HG02623 (cell line): Measurements from ENCODE around the gene CCDC144A.
"Not testable (repeated sequence)": the region's sequence is repeated elsewhere in the genome, so short reads cannot be mapped to it uniquely, and the experiment has no call there.

Experiments
- ATAC-seq: cut with Tn5 transposase; IDR thresholded peaks from one replicate; pipeline ENCODE4 v1.9.1; 2021; ENCODE audit warnings: moderate library complexity; ENCODE audit not compliant: unreplicated experiment

CCDC144A gene

DNA sequence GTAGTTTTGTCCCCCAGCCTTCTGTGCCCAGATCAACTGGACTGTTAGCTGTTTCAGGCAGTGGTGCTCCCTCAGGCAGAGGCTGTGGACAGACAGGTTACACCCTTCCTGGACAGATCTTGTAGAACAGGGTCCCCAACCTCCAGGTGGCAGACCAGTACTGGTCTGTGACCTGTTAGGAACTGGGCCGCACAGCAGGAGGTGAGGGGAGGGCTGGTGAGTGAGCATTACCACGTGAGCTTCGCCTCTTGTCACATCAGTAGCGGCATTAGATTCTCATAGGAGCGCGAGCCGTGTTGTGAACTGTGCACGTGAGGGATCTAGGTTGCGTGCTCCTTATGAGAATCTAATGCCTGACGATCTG is 61.9 kb downstream of the CCDC144A start:
- not testable (repeated sequence) for ATAC-seq

DNA sequence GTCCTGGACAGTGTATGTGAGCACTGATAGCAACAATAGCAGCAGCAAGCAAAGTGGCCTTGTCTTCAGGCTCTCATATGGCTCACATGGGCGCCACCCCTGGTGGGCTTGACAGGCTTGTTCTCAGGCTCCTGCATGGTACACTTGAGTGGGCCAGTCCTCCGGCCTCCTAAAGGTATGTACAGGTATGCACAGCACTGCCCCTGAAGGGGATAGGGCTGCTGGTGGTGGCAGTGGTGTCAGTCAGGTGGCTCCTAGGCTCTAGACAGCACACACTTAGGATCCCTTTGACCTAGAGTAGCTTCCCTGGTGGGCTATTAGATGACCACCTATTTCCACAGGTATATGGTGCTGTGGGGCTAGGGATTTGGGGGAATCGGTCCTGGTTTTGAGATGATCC is 67.5 kb downstream of the CCDC144A start:
- not testable (repeated sequence) for ATAC-seq

DNA sequence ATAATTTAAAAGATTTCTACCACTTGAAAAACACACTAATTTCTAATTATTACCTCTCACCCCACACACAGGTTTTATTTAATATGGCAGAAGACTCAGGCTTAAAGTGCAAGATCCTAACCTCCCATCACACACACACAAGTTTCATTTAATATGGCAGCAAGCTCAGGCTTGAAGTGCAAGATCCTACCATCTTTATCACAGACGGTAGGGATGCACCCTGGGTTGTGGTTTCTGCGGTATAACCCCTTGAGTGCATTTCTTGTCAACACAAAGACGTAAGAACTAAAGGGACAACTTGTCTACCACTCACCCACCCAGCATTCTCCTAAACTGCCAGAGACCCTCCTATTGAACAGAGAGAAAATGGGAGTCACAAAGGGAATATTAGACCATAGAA is 68.1 kb downstream of the CCDC144A start:
- ATAC-seq = not testable (repeated sequence)

DNA sequence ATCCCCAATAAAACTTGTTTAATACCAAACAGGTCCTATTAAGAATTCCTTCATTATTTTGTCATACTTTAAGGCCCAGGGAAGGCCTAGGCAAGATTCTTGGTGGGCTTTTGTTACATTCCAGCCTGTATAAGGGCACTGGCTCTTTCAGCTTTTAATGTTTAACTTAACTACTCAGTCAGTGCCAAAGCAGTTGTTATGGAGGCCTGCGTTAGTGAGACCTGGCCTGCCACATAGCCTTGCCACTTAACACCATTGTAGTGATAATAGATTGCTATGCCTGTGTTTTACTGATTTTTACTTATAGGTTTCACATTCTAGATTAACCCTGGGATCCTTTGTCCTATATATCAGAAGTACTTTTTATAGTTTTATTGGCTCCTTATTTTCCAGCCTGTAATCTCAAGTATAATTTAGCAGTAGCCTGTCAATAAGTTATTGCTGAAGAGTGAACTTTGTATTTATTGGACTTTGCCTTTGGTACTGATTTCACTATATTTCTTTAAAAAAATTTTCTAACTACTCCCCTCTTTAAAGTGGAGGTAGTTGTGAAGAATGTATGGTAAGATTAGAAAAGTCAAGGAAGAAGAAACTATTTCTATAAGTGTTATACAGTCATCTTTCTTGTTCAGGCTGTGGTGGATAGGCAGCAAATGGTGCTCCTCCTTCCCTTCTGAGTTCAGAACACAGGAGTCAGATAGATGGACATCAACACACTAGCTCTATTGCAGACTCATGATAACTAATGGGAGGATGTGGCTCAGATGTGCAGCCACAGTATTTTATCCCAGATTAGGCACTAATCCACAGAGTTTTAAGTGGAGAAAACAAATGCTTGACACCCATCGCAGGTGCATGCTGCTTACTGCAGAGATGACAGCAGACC is 78.5 kb downstream of the CCDC144A start:
- ATAC-seq = not testable (repeated sequence)

DNA sequence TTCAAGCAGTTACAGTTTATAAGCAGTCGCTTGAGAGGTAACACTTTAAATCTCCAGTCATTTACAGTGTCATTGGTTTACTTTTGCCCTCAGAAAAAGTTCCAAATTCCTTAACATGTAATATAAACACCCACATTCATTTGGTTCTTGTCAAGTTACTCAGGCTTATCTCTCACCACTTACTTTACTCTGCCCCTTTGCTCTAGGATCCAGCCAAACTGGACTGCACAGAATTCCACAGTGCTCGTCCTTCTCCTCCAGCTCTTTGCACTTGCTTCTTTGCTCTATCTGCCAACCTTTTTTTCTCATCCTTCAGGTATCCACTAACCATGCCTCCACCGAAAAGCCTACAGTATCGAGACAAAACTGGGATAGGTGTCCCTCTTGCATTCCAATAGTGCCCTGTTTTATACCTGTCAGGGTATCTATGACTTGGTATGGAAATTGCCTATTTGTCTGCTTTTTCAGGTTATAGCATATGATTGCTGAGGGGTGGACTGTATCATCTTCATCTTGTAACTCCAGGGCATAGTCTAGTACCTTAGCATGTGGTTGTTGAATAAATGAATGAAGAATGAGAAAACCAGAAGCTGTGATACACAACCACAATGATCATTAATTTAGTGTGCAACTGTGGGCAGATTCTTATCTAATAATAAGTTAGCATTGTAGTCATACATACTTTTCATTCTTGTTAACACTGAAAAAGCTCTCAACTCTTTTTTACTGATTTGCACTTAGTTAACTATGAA is 82.5 kb downstream of the CCDC144A start:
- ATAC-seq = not testable (repeated sequence)

DNA sequence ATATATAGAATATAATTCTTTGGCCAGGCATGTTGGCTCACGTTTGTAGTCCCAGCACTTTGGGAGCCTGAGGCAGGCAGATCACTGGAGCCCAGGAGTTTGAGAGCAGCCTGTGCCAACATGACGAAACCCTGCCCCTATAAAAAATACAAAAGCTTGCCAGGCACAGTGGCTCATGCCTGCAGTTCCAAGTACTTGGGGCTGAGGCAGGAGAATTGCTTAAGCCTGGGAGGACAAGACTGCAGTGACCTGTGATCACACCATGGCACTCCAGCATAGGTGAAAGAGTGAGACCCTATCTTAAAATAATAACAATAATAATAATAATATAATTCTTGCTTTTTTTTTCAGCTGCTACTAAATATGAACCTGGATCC is 83.1 kb downstream of the CCDC144A start:
- not testable (repeated sequence) for ATAC-seq

DNA sequence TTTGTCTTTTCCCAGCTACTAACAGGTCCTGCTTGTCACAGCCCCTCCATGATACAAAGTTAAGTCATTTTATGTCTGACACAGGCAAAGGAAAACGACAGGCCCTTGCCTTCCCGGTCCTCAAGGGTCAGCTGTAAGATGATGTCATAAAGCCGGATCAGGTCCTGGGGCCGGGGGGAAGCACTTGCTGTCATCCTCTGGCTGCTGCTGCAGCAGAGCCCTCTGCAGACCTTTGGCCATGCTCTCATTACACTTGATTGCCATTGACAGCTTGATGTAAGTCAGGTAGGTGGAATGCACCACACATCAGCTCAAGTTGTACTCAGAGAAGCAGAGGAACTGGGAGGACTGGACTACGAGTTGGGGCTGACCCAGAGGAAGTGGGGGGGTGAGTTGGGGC is 97.8 kb downstream of the CCDC144A start:
- ATAC-seq = not testable (repeated sequence)

DNA sequence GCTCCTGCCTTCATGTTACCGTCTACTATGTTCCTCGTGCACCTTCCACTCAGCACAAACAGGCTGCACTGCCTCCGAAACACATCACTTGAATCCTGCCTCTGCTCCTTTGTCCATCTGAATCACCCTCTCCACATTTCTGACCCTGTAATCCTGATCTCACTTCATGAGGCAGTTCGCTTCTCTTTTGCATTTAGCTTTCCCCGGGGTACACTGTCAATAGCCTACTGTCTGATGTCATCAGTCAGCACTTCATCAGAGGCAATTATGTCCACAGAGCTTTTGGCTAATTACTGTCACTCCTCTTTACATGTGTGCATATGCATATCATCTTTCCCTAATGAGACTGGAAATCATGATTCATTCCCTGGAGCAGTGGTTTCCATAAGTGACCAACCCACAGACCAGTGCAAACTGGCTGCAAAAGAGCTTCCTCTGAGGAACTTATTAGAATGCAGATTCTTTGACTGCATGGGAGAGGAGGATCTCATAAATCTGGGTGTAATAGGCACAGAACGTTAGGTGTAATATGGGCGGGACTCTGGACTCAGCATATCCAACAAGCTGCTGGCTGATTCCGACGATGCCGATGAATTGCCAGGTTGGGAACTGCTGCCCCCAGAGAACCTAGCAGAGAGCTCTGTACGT is 99.0 kb downstream of the CCDC144A start:
- not testable (repeated sequence) for ATAC-seq

DNA sequence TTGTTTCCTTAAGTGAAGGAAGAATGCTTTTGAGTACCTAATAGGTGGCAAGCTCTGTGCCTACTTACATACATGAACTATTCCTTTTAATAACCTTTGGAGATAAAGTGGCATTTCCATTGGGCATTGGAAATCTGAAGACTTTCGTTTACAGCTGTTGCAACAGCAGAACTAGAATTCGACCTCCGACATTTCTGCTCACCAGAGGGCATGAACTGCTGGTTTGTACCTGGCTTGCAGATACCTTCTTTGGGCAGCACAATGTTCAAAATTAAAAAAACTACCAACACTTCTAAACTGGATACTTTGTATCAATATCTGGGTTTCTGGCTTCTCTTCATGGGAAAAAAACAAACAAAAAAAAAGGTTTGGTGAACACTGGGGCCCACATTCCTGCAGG is 99.6 kb downstream of the CCDC144A start:
- not testable (repeated sequence) for ATAC-seq

DNA sequence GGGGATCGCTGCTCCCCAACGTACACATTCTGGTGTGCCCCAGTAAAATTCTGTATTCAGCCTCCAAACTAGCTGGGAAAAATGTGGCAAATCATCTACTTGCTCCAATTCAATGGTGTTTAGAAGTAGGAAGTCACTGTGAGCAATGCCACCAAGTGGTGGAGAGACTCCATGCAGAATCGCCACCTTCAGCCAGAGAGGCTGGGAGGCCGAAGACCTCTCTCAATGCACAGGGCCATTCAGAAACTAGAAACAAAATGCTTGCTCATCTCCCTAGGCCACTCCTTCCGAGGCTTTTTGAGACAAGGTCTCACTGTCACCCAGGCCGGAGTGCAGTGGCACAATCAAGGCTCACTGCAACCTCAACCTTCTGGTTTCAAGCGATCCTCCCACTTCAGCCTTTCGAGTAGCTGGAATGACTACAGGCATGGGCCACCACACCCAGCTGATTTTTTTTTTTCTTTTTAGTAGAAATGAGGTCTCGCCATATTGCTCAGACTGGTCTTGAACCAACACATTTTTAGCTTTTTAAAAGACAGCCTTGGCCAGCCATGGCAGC is 100.4 kb downstream of the CCDC144A start:
- not testable (repeated sequence) for ATAC-seq

DNA sequence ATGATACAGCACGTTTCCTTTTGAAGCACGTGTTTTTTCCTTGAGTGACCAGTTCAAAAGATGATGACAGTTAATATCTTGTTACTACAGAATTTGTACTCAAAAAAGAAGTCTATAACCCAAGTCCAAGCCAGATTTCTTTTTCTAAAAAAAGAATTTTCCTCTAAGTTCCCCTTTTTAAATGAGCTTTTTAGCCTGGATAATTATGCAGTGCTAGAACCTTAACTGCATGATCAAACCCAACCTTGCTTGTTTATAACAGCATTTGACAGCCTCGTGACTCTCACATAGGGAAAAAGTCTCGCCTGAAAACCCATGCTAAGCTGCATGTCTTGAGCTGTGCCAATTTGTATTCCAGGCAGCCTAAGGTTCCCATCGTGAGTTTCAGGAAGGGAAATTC is 104.2 kb downstream of the CCDC144A start:
- ATAC-seq = not testable (repeated sequence)

DNA sequence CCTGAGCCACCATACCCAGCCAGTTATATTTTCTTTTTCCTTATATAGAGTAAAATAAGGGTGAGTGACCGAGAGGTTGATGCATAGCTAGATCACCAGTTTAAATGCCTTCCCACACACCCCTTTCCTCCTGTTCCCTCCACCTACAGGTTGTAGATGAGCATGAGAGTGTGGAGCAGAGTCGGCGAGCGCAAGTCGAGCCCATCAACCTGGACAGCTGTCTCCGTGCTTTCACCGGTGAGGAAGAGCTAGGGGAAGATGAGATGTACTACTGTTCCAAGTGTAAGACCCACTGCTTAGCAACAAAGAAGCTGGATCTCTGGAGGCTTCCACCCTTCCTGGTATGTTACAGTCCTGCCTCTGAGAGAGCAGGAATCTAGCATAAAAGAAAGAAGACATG is 105.9 kb downstream of the CCDC144A start:
- not testable (repeated sequence) for ATAC-seq

DNA sequence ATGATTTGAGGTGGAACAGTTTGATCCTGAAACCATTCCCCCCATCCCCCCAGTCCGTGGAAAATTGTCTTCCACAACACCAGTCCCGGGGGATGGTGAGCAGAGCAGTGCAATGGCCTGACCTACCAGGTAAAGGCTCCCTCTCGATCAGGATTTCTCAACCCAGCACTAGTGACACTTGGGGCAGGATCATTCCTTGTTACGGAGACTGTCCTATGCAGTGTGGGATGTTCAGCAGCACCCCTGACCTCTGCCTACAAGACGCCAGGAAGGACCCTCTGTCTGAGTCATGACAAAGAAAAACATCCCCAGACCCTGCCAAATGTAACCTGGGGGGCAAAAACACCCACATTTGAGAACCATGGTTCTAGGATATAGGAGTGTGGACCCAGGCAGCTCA is 114.8 kb downstream of the CCDC144A start:
- not testable (repeated sequence) for ATAC-seq

DNA sequence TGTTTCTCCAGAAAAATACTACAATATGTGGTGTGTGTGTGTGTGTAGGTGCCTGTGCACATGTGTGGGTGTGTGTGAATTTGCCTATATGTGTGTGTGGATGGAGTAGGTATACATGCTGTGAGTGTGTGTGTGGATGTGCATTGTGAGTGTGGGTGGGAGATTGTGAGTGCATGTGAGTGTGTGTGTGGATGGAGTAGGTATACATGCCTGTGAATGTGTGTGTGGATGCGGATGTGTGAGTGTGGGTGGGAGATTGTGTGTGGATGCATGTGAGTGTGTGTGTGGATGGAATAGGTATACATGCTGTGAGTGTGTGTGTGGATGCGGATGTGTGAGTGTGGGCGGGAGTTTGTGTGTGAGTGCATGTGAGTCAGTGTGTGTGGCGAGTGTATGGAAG is 116.6 kb downstream of the CCDC144A start:
- ATAC-seq = not testable (repeated sequence)

DNA sequence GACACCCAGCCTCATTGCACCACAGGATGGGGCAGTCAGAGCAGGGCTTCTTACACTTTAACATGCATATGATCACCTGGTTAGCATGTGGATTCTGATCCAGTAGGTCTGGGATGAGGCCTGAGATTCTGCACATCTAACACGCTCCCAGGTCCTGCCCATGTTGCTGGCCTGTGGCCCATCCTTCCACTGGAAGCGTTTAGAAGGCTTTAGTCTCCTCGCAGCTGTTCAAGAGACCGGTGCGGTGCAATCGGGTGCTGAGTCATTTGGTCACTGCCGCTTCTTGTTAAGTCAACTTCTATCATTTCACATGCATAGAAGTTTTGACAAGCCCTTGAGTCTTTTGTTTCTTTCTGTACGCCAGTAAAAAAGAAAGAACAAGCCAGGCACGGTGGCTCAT is 117.6 kb downstream of the CCDC144A start:
- ATAC-seq = not testable (repeated sequence)

DNA sequence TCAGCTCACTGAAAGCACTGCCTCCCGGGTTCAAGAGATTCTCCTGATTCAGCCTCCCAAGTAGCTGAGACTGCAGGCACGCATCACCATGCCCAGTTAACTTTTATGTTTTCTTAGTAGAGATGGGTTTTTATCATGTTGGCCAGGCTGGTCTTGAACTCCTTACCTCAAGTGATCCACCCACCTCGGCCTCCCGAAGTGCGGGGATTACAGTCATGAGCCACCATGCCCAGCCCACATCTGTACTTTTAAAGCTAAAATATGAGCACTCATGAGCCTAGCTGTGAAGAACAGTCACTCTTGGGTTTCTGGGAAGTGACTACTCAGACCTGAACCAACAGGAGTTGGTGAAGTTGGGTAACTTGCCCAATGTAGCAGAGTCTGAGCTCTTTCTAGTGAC is 120.2 kb downstream of the CCDC144A start:
- ATAC-seq = not testable (repeated sequence)

DNA sequence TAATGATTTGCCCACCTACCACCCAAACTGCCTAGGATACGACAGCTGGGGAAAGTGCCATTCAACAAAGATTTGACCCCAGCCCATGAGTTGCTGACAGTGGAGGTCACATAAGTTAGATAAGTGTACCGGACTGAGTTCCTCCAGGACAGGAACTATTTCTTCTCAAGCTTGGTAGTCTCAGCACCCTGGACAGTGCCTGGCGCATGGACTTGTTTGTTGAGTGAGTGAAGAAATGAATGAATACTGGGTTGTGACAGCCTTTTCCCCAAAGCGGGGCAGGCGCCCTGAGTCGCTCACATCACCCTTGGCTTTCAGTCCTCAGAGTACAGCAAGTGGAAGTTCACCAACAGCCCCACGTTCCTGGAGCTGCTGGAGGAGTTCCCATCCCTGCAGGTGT is 122.1 kb downstream of the CCDC144A start:
- not testable (repeated sequence) for ATAC-seq

DNA sequence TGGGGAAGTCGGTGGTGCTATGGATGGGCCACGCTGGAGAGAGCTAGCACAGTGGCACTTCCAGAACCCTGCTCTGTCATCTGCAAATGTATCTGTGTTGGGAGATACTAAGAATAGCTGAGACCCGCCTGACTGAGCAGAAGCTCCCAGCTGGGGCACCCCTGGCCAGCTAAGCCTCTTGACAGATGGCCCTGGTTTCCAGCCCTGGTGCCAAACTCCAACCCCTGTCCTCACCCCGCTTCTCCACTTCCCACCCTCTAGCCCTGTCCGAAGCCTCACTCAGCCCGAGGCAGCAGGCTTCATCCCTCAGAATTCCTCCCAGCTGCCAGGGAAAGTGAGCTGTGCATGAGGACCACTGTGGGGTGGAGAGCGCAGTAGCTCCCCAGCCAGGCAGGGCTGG is 124.4 kb downstream of the CCDC144A start:
- no peak for ATAC-seq

DNA sequence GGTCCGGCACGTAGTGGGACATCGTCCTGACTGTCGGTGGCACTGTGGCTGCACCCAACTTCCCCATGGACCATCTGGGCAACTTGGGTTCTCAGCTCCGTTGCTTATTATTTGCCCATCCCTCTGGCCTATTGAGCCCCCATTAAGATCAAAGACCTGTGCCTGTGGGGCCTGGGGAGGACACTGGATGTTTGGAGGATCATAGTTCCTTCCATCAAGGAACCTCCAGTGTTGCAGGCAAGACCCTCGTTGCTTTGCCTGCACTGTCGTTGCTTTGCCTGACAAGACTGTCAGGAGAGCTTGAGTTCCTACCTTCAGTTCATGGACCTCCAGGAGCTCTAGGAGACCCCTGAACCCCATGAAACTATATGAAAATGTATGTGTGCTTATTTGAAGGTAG is 127.2 kb downstream of the CCDC144A start:
- ATAC-seq = no peak

DNA sequence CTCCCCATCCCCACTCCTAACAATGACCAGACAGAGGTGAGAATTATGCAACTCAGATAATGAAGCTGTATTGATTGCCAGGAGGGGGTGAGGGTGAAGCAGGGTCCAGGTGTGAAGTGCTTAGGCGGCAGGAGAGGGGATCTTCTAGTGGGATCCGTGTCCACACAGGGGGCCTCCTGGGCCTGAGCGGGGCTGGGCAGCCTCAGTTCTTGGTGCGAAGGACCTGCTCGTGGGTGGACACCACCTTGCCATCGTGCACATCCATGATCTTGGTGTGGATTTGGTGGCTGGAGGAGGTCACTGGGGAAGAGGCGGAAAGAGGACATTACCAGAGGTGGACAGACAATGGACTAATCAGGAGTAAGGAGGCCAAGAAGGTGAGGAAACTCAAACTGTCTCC is 127.9 kb downstream of the CCDC144A start:
- not testable (repeated sequence) for ATAC-seq

DNA sequence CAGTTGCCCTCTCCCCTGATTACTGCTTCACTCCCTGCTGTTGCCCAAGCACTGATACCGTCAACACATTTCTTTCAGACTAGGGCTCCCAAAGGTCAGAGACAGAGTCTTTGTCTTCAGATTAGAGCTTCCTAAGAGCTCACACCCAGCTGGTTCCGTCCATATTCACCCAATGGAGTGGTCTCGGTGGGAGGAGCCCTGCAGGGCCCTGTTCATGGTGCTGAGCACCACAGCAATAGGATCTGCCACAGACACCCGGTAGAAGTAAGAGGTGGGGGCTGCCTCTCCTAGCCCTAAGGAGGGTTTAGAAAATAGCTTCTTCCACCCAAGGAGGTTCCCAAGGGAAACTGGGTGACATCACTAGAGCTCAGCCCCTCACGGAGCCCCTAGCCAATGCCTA is 128.3 kb downstream of the CCDC144A start:
- ATAC-seq = no peak
